CD4-positive, alpha-beta T cell treated with Interleukin-17A for 4 hours (primary cell): ENCODE measurements around the gene DTNA.
"Not testable (repeated sequence)": the region's sequence is repeated elsewhere in the genome, so short reads cannot be mapped to it uniquely, and the experiment has no call there.

ENCODE experiments used
- DNase-seq: peaks from one replicate; pipeline ENCODE4 v3.0.0-alpha.2; 2020; ENCODE audit warnings: mixed read lengths

The DTNA gene

DNA sequence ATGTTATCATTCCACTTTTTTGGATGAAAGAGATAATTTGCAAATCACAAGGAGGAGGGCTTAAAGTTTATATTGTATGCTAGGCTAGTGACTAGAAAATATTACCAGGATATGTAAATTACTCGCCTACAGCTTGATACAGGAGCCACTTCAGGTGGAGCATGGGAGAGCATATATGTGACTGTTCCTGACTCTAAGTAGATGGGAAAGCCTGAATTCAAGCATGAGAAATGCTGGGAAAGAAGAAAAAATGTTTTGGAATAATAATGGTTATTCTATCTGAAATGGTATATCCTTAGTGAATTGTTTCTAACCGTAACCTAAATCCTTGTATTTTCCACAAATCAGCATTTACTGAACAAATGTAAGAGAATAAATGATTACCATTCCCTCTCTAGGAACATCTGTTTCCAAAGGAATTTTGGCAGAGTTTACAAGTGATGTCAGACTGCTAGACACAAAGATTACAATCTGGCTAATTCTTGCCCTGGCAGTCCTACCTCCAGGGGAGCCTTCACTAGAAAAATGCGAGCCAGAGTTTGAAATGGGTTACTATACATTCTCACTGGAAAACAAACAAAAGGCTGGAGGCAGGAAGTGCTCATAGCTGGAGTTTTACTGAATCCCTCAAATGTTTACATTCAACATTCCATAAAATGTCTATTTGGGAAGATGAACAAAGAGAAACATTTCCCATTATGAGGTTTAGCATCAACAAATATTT lies 201.7 kb downstream of the DTNA start:
- no peak for DNase-seq

DNA sequence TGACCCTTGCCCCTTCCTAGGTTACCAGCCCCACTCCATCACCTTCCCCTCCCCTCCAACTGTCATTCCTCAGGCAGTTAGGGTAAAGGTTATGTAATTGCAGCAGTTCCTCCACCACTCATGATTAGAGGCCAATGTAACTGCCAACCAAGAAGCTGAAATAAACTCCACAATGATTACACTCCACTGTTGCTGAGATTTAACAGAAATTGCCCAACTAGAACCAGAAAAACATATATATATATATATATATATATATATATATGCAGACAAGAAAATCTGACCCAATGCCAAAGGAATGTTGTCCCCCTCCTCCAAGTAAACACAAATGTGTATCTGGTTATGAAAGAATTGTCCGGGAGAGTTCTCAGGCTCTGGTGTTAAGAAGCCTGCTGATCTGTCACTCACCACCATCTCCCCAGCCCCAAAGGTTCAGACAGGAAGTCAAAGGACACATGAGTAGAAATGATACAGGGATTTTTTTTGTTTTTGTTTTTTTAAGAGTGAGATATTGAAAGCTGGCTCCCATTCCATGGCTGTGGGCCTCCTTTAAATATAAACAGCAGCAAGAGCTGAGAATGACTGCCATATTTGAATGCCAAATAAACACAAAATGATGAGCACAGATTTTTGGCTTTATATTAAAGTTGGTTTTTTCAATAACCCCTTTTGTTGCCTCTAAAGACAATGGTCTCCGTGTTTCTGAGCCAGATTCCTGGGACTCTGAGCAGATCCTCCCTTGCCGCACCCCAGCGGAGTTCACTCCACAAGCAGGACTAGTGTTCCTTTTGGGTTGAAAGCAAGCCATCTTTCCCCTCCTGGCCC lies 204.0 kb downstream of the DTNA start:
- DNase-seq, result no peak

DNA sequence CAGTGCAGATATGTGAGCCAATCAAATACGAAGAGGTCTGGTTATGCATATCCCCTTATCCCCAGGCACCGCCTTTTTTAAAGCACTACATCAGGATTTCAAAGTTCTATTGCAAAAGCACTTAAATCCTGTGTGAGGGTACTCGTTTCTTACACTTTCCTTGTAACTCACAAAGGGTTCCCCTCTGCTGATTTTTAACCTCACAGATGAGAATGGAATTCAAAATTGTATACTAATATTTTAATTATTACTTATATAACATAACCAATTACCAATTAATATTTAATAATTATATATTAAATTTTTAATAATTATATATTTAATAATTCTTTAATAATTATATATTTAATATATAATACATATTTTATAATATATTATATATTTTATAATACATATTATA lies 204.9 kb downstream of the DTNA start:
- no peak for DNase-seq

DNA sequence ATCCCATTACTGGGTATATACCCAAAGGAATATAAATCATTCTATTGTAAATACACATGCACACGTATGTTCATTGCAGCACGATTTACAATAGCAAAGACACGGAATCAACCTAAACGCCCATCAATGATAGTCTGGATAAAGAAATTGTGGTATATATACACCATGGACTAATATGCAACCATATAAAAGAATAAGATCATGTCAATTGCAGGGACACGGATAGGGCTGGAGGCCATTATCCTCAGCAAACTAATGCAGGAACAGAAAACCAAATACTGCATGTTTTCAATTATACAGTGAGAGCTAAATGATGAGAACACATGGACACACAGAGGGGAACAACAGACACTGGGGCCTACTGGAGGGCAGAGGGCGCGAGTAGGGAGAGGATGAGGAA lies 206.4 kb downstream of the DTNA start:
- DNase-seq, result not testable (repeated sequence)

DNA sequence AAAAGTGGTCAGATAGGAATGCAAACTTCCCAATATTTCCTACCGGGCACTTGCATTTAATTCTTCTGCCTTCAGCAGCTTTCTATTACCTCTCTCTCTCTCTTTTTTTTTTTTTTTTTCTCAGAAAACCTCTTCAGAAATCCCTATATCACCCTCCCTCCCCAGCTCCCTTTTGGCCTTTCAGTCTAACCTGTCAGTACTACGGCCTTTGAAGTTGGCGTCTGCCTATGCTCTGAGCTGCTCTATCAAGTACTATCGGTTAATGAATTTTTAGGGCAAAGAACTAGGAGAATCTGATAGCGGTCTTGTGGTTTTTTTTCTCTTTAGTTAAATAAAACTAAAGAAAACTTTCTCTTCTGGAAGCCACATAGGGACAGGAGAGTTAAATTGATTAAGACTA lies 208.8 kb downstream of the DTNA start:
- no peak for DNase-seq

DNA sequence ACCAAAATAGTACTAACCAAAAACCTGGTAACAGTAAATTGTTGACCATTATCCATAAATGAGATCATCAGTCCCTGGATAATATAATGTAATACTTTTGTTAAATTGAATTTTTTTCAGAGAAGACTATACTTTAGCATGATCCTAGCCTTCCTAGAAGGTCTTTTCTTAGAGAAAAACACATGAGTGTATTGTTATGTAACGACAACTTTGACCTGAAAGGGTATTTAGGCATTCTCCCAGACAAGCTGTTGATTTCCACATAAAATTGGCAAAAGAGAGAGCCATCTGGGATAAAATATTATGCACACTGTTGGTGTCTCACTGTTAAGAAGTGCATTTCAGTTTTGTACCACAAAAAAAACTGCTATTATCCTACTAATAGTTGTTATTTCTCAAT lies 211.1 kb downstream of the DTNA start:
- no peak for DNase-seq

DNA sequence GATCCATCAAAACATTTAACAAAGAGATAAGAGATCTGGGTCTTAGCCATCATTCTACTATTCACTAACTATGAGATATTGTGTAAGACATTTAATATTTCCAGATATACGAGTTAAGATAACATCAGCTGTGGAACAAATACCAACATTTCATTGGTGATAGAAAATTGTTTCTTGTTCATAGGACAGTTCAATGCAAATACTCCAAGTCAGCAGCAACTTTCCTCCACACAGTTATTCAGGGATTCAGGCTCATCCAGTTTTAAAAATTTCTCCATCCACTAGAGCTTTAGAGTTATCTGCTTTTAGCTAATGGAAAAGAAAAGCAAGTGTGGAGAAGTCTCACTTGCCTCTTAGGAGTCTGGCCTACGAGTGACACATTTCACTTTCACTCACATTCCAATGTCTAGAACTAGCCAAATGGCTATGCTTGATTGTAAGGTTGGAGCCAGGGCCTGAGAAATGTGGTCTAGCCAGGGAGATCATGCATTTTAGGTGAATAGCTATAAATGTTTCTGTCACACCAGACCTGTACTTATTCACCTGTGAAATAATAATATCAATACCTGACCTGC lies 211.8 kb downstream of the DTNA start:
- no peak for DNase-seq

DNA sequence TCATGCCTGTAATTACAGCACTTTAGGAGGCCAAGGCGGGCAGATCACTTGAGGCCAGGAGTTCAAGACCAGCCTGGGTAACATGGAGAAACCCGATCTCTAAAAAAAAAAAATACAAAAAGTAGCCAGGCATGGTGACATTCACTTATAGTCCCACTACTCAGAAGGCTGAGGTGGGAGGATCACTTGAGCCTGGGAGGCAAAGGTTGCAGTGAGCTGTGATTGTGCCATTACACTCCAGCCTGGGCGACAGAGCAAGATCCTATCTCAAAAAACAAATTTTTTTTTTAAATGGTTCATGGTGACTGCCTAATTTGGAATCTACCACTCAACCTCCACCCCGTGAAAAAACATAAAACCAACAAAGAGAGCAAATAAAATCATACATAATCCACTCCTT lies 212.5 kb downstream of the DTNA start:
- DNase-seq, result not testable (repeated sequence)

DNA sequence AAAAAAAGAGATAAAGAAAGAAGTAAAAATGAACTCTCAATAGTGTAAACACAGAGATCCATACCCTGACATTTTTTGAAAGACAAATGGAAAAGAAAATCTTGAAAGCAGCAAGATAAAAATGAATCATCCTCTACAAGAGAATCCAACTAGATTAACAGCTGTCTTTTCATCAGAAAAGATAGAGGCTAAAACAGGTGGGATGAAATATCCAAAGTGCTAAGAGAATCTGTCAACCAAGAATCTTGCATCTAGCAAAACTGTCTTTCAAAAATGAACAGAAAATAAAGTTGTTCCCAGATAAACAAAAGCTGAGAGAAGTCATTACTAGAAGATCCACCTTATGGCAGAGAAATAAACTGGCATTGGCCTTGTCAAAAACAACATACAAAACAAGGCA lies 213.8 kb downstream of the DTNA start:
- no peak for DNase-seq

DNA sequence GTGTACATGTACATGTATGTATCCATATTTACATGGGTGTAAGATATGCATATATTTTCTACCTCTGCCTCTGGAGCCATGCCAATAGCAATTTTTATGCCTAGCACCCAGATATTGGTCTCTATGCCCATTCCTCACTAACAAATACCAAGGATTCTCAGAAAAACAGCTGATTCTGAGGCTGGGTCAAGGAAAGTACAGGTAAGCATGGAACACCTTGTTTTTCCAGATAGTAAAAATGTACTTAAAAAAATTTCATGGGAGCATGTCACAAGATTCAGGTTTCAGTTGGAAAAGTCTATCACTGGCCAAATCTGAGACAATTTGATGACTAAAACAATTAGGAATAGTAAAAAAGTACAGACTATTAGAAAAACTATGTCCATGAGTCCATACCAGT lies 216.6 kb downstream of the DTNA start:
- DNase-seq, result no peak

DNA sequence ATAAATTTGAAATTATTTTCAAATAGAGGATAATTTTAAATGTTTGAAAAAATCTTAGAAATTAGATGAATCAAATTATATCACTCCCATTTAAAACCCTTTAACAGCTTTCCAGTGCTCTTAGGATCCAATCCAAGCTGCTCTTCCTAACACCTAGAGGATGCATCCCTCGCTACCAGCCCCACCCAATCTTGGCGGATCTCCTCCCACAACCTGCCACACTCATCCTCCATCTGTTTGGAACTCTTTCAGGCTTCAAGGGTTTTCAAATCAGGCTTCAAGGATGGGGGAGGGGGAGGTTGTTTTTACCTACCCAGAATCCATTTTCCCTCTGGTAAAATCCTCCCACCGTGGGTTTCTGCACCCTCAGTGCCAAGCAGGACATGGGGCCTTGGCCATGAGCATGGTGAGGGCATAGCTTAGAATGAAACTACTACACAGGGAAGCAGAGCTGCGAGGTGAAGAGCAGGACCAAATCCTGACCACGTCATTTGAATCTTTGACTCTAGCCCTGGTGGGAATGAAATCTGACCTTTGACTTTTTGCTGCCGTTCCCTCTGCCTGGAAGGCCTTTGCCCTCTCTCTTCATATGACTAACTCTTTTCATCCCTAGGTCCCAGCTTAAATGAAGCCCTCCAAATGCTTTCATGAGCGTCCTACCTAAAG lies 218.1 kb downstream of the DTNA start:
- no peak for DNase-seq

DNA sequence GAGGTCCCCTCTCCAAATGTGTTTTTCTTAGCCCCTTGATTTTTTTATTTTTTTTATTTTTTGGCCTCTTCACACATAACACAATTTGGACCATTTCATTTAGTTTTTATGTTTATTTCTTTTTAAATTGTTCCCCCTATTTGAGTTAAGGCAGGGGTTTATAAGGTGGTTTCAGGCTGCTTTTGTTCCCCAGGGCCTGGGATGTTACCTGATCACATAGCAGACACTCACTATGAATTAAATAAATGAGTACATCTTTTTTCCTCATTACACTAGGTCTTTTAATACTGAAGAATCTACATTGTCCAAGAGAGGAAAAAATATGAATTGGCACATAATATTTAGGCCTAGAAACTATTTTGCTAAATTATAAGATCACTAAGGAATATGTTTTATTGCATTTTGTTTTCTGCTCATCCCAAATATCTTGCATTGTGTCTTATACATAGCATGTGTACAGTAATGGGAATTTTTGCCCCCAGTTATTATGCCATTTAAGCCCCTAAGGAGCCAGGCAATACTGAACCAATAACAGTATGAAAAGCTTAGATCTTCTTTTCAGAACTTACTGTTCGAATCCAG lies 218.7 kb downstream of the DTNA start:
- no peak for DNase-seq

DNA sequence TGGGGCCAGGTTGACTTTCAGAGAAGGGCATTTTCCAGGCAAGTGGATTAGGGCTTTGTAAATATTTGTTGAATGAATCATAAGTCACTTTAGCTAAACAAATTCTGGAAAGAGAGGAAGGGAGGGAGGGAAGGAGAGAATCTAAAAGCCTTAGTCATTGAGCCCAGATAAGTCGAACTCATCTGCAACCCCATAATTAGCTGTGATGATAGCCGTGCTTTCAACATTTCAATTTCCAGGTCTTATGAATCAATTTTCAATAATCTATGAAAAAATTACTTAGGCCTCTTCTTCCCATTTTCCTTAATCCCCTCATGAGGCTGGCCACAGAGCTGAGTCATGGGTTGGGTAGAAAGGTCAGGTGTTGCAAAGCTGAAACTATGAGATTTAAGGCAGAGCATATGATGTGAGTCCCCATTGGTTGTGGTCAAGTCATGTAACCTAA lies 219.3 kb downstream of the DTNA start:
- no peak for DNase-seq

DNA sequence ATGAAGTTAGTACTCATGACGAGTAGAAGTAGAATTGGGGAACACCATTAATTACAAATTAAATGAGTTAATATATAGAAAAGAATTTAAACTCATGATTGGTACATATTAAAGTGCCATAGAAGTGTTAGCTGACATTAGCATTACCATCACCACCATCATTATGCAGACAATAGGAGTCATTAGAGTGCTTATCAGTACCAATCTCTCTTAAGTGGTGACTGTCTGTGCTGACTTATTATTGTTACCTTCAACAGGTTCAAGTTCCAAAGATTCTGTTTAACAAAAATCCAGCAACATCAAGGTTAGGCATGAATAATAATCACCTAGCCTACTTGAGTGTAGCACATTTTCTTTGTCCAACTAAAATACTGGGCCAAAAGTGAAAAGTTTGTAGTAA lies 222.3 kb downstream of the DTNA start:
- DNase-seq, result no peak

DNA sequence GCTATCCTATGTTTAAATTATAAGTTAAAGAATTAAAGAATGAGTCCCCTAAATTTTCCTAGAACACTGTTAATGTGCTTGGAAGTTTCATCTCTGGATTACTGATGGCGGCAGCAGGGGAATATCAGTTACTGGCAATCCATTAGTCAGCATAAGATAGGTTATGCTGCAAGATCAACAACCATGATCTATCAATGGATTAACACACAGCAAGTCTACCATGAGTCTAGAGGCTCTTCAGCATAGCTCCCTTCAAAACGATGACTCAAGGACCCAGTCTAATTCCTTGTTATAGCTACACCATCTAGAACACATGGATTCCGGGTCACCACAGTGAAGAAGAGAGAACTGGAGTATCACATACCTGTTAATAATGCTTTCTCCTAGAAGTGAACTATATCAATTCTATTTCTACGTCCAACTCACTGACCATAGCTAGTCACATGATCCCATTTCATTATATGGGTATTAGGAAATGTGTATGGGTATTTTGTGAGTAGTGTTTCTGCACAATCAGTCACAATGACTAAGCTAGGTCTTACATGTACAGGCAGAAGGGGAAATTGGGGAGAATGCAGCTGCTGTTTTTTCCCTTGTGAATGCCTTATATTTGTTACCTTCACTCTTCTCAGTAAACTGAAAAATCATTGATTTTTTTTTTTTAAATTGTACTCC lies 222.8 kb downstream of the DTNA start:
- no peak for DNase-seq

DNA sequence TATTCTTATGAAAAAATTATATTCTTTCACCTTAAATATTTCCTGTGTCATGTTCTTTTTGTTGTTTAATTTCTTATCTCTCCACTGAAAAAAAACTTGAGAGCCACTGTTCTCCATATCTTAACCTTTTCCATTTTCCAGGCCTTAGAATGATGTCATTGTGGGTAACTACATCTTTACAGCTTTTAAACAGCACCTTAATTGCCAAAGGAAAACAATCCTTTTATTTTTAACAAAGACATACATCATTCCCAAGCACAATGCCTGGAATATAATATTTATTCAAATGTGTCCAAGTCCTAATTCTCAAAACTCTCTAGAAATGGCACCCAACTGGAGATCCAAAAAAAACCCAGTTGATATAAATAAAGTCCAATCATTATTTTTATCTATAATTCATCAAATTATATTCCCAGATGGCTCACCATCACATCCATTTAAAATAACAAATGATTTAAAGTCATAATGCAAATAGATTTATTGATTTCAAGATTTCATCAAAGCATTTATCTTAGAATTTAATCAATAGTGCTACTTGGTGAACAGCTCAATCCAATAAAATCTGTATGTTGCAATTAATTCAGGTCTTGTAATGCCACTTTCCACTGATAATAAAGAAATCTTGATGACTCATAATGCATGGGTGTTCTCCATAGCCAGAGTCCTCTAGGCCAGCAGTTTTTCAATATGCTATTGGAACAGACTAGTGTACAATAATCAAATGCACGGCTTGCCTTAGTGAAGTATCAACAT lies 224.0 kb downstream of the DTNA start:
- no peak for DNase-seq

DNA sequence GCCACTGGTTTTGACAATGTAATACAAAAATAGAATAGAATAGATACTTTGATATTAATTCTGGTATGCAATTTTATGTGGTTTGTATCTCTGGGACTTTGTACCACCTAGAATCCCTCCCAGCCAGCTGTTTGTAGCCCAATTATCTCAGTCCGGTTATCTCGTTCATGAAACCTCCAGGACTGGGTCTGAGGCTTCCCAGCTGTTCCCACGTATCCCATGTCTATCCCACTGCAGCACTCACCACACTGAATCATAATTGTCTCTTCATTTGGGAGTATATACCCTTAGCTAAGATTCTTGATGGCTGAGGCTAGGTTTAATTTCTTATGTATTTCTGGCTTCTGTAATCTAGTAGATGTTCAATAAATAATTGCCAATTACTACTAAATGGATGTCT lies 226.7 kb downstream of the DTNA start:
- DNase-seq, result no peak

DNA sequence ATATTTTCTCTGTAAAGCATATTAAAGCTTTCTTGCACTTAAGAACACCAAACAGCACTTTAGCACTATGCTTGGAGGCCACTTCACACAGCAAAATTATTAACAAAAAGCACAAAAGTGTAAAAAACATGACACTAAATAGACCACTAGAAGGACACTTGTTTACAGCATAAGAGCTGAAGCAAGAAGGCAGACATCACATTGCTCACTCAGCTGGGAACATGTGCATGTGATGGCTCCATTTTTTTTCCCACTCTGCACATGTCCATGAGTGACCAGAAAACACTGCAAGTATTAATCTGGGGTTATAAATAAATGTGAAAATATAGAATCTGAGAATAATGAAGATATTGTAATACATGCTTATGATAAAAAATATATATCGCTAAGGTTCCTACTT lies 228.0 kb downstream of the DTNA start:
- DNase-seq, result no peak
